Type B pancreatic cell (in vitro differentiated cells): ENCODE measurements around the gene OTOG. TPM values are rescaled to one million over a fixed set of nuclear protein-coding genes. Genes with fewer than 3 reads are reported as not detected.

Experiments used
- DNase-seq: peaks from one replicate; pipeline ENCODE4 v3.0.0; 2021; ENCODE audit warnings: mixed read lengths; ENCODE audit not compliant: unreplicated experiment; ENCODE audit errors: extremely low spot score
- H3K27ac Mint-ChIP-seq: 2 replicates; pipeline ENCODE4 v1.8.0; 2021; ENCODE audit warnings: mild to moderate bottlenecking, mixed read lengths
- H3K27me3 Mint-ChIP-seq: 2 replicates; pipeline ENCODE4 v1.8.0; 2021; ENCODE audit warnings: mixed read lengths
- H3K36me3 Mint-ChIP-seq: 2 replicates; pipeline ENCODE4 v1.8.0; 2021; ENCODE audit warnings: mixed read lengths
- H3K4me1 Mint-ChIP-seq: one replicate; pipeline ENCODE4 v1.8.0; 2021; ENCODE audit warnings: mixed read lengths; ENCODE audit not compliant: unreplicated experiment
- H3K4me3 Mint-ChIP-seq: 2 replicates; pipeline ENCODE4 v1.8.0; 2021; ENCODE audit warnings: mild to moderate bottlenecking, mixed read lengths
- H3K9me3 Mint-ChIP-seq: 2 replicates; pipeline ENCODE4 v1.8.0; 2021; ENCODE audit warnings: mixed read lengths
- total RNA-seq: library from RNA; stranded (reverse); gene quantifications from 2 replicates; pipeline ENCODE4 v1.2.1, GENCODE V29; 2021; ENCODE audit warnings: low replicate concordance
- TF ChIP-seq, protein P1 (sequence below): fragments of 200-600 bp; sonication (generic); conservative IDR thresholded peaks from 2 replicates; pipeline ENCODE4 v1.5.0; 2021; ENCODE audit warnings: antibody characterized with exemption, mild to moderate bottlenecking

The OTOG gene
- total RNA-seq, 1 donor from 2014 or later = 1.5 TPM

DNA sequence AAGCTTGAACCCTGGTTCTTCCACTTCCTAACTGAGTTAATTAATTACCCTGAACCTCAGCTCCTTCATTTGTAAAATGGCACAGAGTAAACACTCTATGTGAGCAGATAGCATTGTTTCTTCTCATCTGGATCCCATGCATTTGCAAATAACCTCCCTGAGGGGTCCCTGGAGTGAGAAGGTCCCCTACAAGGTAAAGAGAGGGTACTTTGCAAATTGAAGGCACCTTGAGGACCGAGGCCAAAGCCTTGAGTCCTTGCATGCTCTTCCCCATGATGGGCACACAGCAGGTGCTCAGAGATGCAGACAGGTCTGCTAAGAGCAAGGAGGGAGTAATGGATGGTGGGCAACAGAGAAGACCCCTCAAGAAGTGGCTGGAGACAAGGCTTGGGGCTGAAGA is 33.2 kb downstream of the OTOG start:
- H3K4me1 Mint-ChIP-seq = peaks cover 4% of the 10 kb centered on the region
- H3K4me3 Mint-ChIP-seq = no peak overlapping the region
- H3K36me3 Mint-ChIP-seq = no peaks in the 10 kb centered on the region
- TF ChIP-seq, protein P1, sequence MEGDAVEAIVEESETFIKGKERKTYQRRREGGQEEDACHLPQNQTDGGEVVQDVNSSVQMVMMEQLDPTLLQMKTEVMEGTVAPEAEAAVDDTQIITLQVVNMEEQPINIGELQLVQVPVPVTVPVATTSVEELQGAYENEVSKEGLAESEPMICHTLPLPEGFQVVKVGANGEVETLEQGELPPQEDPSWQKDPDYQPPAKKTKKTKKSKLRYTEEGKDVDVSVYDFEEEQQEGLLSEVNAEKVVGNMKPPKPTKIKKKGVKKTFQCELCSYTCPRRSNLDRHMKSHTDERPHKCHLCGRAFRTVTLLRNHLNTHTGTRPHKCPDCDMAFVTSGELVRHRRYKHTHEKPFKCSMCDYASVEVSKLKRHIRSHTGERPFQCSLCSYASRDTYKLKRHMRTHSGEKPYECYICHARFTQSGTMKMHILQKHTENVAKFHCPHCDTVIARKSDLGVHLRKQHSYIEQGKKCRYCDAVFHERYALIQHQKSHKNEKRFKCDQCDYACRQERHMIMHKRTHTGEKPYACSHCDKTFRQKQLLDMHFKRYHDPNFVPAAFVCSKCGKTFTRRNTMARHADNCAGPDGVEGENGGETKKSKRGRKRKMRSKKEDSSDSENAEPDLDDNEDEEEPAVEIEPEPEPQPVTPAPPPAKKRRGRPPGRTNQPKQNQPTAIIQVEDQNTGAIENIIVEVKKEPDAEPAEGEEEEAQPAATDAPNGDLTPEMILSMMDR = no peak
- H3K9me3 Mint-ChIP-seq = no peaks in the 10 kb centered on the region
- H3K27me3 Mint-ChIP-seq = peaks cover 14% of the 10 kb centered on the region
- H3K27ac Mint-ChIP-seq = no peak overlapping the region
- no peak for DNase-seq

DNA sequence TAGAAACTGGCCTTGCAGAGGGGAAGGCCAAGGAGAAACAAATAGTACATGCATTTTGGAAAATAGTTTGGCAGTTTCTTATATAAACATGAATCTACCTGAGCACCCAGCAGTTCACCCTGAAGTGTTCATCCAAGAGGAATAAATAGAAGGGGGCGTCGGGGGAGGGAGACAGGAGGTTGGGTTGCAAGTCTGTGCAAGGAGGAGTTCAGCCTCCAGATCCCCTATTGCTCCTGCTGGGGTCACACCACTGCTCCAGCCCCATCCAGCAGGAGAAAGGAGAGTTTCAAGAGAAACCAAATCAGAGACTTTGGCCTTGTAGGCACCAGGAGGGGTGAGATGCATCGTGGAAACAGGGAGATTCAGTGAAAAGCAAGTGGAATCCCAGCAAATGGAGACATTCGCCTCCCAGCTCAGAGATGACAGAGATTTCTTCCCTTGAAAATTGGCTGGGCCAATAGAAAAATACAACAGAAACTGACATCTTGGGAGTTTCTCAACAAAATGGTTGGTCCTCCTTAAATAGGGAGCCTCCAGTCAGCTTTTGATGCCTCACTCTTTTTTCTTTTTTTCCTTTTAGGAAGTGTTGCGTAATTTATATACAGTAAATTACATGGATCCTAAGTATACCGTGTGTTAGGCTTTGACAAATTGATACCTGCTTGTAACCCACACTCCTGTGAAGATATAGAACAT is 34.1 kb downstream of the OTOG start:
- Mint-ChIP-seq H3K4me3 (no peak overlapping the region), H3K9me3 (no peaks in the 10 kb centered on the region), H3K36me3 (no peaks in the 10 kb centered on the region), H3K27ac (no peak overlapping the region), H3K4me1 (no peaks in the 10 kb centered on the region), H3K27me3 (peaks cover 15% of the 10 kb centered on the region)
- DNase-seq = peak; percentile 42
- TF ChIP-seq, protein P1 = no peak

DNA sequence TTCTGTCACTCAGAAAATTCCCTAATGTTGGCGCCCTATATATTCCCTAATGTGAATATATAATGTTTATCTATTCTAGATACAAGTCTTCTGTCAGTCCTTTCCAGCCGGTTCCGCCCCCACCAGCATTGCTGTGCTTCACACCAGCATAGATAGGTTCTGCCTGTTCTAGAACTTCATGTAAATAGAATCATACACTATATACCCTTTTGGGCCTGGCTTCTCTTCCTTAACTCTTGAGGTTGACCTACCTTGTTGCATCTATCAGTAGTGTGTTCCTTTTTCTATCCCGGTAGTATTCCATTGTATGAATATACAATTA is 34.6 kb downstream of the OTOG start:
- no peaks in the 10 kb centered on the region for H3K36me3 Mint-ChIP-seq
- H3K4me1 Mint-ChIP-seq = no peaks in the 10 kb centered on the region
- DNase-seq = no peak
- no peaks in the 10 kb centered on the region for H3K9me3 Mint-ChIP-seq
- H3K4me3 Mint-ChIP-seq = no peak overlapping the region
- H3K27ac Mint-ChIP-seq = no peak overlapping the region
- peaks cover 20% of the 10 kb centered on the region for H3K27me3 Mint-ChIP-seq
- TF ChIP-seq, protein P1 = no peak

DNA sequence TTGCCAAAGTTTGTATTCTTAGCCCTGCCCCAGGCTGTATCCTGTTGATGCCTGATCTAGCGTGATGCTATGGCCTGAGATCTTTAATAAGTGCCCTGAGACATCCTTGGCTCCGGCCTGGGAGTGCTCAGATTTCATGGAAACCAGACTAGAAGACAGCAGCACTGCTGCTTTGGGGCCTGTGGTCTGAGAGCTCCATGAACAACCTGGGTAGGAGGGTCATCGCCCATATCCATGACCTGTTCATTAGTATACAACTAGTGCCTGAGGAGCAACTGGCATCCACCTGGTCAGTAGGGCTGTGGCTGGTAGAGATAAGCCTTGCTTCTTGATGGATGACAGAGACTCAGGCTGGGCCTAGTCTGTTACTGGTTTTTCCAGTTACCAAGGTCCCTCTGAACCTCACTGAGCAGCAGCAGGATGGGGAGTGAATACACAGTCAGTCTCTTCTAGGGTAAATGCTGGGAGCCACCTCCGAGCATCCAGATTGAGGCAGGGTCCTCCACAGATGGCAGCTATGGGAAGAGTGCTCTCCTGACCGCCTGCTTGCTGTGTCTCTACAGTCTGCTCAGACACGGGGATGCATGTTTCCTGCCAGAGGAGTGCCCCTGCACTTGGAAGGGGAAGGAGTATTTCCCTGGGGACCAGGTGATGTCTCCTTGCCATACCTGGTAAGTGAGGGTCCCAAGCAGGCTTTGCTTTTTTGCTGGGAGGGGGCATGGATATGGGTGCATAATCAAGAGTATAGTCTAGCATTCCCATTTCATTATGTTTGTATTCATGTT is 39.0 kb downstream of the OTOG start:
- Mint-ChIP-seq H3K4me3 (no peak overlapping the region), H3K27ac (no peak overlapping the region), H3K27me3 (peaks cover 13% of the 10 kb centered on the region), H3K4me1 (no peaks in the 10 kb centered on the region), H3K36me3 (no peaks in the 10 kb centered on the region), H3K9me3 (no peaks in the 10 kb centered on the region)
- TF ChIP-seq, protein P1 = no peak
- DNase-seq = no peak

DNA sequence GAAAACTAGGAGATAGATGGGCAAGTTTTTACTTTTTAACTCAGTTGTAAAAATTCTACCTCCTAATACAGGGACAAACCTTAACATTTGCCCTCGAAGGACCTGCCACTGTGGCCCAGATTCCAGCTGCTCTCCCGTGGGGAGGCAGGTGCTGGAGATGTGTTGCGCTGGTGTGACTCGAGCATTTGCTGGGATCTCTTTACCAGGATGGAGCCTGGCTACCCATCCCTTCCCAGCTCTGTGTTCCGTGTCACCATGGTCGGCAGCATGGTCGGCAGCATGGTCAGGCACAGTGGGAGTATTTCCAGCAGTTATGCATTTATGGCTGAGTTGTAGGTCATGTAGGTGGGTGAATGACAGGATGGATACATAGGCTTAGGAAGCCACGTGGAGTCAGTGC is 41.1 kb downstream of the OTOG start:
- no peak for DNase-seq
- no peaks in the 10 kb centered on the region for H3K36me3 Mint-ChIP-seq
- no peaks in the 10 kb centered on the region for H3K4me1 Mint-ChIP-seq
- no peak overlapping the region for H3K4me3 Mint-ChIP-seq
- H3K27ac Mint-ChIP-seq = no peak overlapping the region
- TF ChIP-seq, protein P1 = no peak
- H3K27me3 Mint-ChIP-seq = peaks cover 17% of the 10 kb centered on the region
- no peaks in the 10 kb centered on the region for H3K9me3 Mint-ChIP-seq
